Stimulated activated CD8-positive, alpha-beta memory T cell treated with anti-CD3 and anti-CD28 coated beads, Interleukin-2, amount 100 ng/mL, for 48 hours (primary cell): ENCODE results near the gene TNRC18.
"Not testable (repeated sequence)": the region's sequence is repeated elsewhere in the genome, so short reads cannot be mapped to it uniquely, and the experiment has no call there.

Source experiments
- DNase-seq, 2 donors: peaks; one replicate each; pipeline ENCODE4 v3.0.0-alpha.2; 2020; ENCODE audit warnings: low read depth in 2 of 2

TNRC18 gene

GRCh38 chr7:5318613-5319012 lies 105.0 kb downstream of the TNRC18 start:
- DNase-seq = not testable (repeated sequence)

GRCh38 chr7:5315761-5316160 lies 107.9 kb downstream of the TNRC18 start:
- DNase-seq = no peak

GRCh38 chr7:5314864-5315263 lies 108.8 kb downstream of the TNRC18 start:
- DNase-seq = no peak

GRCh38 chr7:5313076-5313885 lies 110.4 kb downstream of the TNRC18 start:
- DNase-seq = not testable (repeated sequence)

- not testable (repeated sequence) for DNase-seq
These were observed 111.2 kb downstream of the TNRC18 start for GRCh38 chr7:5312276-5313070.

- no peak for DNase-seq
These were observed 112.7 kb downstream of the TNRC18 start for GRCh38 chr7:5310822-5311405.

- DNase-seq = no peak
These were observed 114.5 kb downstream of the TNRC18 start for GRCh38 chr7:5309146-5309545.

- not testable (repeated sequence) for DNase-seq
These were observed 116.2 kb downstream of the TNRC18 start for GRCh38 chr7:5307221-5308142.

- not testable (repeated sequence) for DNase-seq
These were observed 118.6 kb downstream of the TNRC18 start for GRCh38 chr7:5305050-5305449.

- DNase-seq = no peak
These were observed 119.8 kb downstream of the TNRC18 start for GRCh38 chr7:5303591-5304505.

GRCh38 chr7:5303061-5303460 lies 120.6 kb downstream of the TNRC18 start:
- no peak for DNase-seq

- DNase-seq = no peak
These were observed 121.1 kb downstream of the TNRC18 start for GRCh38 chr7:5302577-5302976.

- DNase-seq = no peak
These were observed 123.3 kb downstream of the TNRC18 start for GRCh38 chr7:5300366-5300765.

- DNase-seq = peak; percentile 42 to 56
These were observed 126.9 kb downstream of the TNRC18 start for GRCh38 chr7:5296611-5297226.

GRCh38 chr7:5296015-5296610 lies 127.5 kb downstream of the TNRC18 start:
- no peak for DNase-seq

GRCh38 chr7:5295039-5296014 lies 128.3 kb downstream of the TNRC18 start:
- no peak for DNase-seq

- no peak for DNase-seq
These were observed 129.3 kb downstream of the TNRC18 start for GRCh38 chr7:5294169-5294987.
